ENCODE results near the gene MAN2C1.
"Not testable (repeated sequence)": the region's sequence is repeated elsewhere in the genome, so short reads cannot be mapped to it uniquely, and the experiment has no call there.

The MAN2C1 gene

DNA sequence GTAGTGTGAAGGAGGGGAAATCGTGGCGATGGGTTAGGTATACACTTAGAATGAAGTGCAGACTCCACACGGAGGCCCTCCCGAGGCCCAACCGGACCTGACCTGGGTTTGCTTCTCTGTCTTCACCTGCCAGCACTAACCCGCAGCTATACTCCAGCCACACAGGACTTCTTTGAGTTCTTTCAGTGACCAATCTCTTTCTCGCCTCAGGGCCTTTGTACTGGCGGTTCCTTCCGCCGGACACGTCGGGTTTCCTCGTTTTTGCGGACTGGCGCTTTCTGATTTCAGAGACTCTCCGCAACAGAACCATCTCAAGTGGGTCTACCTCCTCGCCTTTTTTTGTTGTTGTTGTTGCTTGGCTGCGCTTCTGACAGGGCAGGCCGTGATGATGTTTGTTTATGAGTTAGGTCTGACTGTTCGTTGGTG, 21.6 kb downstream of the MAN2C1 start, which contains the start of gene NEIL1:
Gene NEIL1, plus strand, starts transcription at position 244 of the 426 bp plus-strand sequence. CDS start 1,867 bp downstream, outside the sequence.
- DNase-seq (ENCODE audit: low read depth, low spot score): no peak

- not testable (repeated sequence) for DNase-seq (ENCODE audit: low read depth, low spot score)
Observed at GRCh38 chr15:75343953-75344352, 24.5 kb downstream of the MAN2C1 start.

DNA sequence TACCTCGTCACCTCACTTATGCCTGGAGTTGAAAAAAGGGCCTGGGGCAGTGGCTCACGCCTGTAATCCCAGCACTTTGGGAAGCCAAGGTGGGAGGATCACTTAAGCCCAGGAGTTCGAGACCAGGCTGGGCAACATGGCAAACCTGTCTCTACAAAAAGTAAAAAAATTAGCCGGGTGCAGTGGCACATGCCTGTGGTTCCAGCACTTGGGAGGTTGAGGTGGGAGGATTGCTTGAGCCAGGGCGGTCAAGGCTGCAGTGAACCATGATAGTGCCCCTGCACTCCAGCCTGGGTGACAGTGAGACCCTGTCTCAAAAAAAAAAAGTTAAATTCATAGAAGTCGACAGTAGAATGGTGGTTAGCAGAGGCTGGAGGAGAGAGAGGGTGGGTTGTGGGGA, 26.2 kb downstream of the MAN2C1 start:
- no peak for DNase-seq (ENCODE audit: low read depth, low spot score)

- no peak for DNase-seq (ENCODE audit: low read depth, low spot score)
Observed at GRCh38 chr15:75339531-75340240, 28.7 kb downstream of the MAN2C1 start.

DNA sequence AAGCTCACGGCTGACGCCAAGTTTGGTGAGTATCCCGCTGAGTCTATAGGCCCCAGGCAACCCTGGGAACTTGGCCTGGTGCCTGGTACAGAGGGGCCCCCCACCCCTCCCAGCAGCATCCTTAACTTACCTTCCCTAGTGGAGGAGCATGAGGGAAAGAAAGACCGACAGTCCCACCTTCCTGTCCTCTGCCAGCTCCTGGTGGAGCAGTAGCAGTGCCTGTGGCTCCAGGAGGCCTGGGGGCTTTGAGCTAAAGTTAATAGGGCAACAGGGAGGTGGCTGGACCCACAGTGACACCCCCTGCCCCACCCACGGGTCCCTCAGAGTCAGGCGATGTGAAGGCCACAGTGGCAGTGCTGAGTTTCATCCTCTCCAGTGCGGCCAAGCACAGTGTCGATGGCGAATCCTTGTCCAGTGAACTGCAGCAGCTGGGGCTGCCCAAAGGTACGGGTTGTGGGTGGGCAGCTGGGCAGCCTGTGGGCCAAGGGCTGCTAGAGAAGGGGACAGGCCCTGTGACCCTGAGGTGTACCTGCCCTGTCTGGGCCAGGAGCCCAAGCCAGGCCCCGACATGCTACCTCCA, 29.7 kb downstream of the MAN2C1 start:
- DNase-seq (ENCODE audit: low read depth, low spot score): no peak

DNA sequence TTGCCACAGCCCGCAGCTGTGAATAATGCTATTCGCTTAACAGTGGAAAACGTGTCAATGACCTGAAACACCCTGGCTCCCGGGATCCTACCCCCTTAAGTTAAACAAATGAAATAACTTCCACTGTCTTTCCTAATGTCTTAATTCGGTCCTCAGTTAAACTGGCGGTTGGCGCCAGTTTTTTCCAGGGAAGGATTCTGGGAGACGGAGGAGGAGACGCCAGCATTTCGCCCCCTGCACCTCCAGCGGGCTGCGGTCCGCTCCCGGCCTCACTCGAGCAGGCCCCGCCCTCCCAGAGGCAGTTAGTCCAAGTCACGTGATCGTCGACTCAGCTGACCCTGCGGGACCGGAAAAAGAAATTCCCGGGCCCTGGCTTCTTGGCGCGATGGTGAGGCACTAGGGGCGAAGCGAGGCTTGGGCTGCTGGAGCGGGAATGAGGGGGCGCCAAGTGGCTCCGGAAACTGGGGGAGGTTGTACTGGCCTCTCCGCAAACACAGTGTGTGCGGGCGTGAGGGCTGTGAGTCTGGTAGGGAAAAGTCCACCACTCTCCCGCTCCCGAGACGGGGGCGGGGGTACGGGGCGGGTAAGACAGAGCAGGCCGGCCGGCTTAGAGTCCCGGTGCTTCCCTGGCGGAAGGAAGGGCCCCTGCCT, 32.6 kb downstream of the MAN2C1 start, which contains the start of gene COMMD4:
Gene COMMD4, plus strand, starts transcription at position 359 of the 651 bp plus-strand sequence. Its CDS starts 27 bp downstream, at position 386.
- peak; percentile 78 for DNase-seq (ENCODE audit: low read depth, low spot score)

GRCh38 chr15:75335313-75335704, 33.1 kb downstream of the MAN2C1 start:
- DNase-seq (ENCODE audit: low read depth, low spot score): no peak

DNA sequence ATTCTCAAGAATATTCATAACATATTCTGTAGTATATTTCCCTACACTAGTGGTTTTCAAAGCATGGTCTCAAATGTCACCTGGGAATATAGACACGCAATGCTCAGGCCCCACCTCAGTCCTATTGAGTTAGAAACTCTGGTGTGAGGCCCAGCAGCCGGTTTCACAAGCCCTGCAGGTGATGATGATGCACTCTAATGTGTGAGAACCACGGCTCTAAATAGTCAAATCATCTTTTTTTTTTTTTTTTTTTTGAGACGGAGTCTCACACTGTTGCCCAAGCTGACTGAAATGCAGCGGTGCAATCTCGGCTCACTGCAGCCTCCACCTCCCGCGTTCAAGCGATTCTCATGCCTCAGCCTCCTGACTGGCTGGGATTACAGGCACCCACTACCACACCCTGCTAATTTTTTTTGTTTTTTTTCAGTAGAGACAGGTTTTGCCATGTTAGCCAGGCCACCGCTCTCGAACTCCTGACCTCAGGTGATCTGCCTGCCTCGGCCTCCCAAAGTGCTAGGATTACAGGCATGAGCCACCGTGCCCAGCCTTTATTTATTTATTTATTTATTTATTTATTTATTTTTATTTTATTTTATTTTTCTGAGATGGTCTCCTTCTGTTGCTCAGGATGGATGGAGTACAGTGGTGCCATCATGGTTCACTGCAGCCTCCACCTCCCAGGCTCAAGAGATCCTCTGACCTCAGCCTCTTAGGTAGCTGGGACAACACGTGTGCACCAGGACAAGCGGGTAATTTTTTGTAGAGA, 34.6 kb downstream of the MAN2C1 start:
- DNase-seq (ENCODE audit: low read depth, low spot score): not testable (repeated sequence)

GRCh38 chr15:75332093-75332492, 36.3 kb downstream of the MAN2C1 start:
- not testable (repeated sequence) for DNase-seq (ENCODE audit: low read depth, low spot score)

DNA sequence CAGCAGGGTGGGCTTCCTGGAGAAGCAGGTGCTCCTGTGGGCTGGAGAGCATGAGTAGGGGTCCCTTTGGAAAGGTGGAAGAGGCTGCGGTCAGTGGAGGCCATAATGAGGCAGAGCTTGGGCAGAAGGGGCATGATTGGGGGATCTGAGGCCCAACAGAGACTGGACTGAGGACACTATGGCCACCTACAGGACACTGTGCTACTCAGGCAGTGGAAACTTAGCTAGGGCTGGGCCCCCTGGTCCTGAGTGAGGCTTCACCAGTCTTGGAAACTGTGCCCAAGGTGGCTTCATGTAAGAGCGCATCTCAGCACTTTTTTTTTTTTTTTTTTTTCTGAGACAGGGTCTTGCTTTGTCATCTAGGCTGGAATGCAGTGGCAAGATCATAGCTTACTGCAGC, 38.8 kb downstream of the MAN2C1 start:
- DNase-seq (ENCODE audit: low read depth, low spot score): no peak

- no peak for DNase-seq (ENCODE audit: low read depth, low spot score)
Observed at GRCh38 chr15:75328493-75329314, 39.7 kb downstream of the MAN2C1 start.

GRCh38 chr15:75327491-75327890, 40.9 kb downstream of the MAN2C1 start:
- DNase-seq (ENCODE audit: low read depth, low spot score): no peak

GRCh38 chr15:75327005-75327404, 41.4 kb downstream of the MAN2C1 start:
- DNase-seq (ENCODE audit: low read depth, low spot score): no peak

GRCh38 chr15:75325922-75326321, 42.5 kb downstream of the MAN2C1 start:
- no peak for DNase-seq (ENCODE audit: low read depth, low spot score)

- DNase-seq (ENCODE audit: low read depth, low spot score): no peak
Observed at GRCh38 chr15:75321711-75322110, 46.7 kb downstream of the MAN2C1 start.

- not testable (repeated sequence) for DNase-seq (ENCODE audit: low read depth, low spot score)
Observed at GRCh38 chr15:75319231-75319897, 49.0 kb downstream of the MAN2C1 start.

DNA sequence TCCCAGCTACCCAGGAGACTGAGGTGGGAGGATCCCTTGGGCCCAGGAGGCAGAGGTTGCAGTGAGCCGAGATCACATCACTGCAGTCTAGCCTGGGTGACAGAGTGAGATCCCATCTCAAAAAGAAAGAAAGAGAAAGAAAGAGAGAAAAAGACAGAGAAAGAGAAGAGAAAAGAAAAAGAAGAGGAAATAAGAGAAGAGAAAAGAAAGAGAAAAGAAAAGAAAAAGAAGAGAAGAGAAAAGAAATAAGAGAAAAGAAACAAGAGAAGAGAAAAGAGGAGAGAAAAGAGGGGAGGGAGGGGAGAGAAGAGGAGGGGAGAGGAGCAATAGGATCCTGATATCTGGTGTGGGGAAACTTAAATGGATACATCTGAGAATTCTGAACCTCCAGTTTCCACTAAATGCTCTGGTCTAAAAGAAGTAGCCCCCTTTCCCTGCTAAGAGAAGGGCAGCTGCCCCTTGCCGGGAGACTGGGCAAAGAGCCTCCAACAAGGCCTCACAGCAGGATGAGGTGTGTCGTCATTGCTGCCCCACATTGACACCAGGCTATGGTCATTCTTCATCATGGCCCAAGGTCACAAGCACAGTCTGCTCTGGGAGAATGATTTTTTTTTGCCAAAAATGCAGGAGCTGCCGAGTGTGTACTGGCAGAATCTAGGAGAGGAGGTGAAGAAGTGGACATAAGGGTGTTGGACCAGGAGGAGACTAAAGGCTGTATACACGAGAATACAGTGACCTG, 53.7 kb downstream of the MAN2C1 start:
- no peak for DNase-seq (ENCODE audit: low read depth, low spot score)

- DNase-seq (ENCODE audit: low read depth, low spot score): no peak
Observed at GRCh38 chr15:75313116-75313845, 55.1 kb downstream of the MAN2C1 start.

GRCh38 chr15:75312548-75312947, 55.9 kb downstream of the MAN2C1 start:
- not testable (repeated sequence) for DNase-seq (ENCODE audit: low read depth, low spot score)

All from iPS DF 19.7 (cell line).